ENCODE results near the gene TIMM8B.
"Not testable (repeated sequence)": the region's sequence is repeated elsewhere in the genome, so short reads cannot be mapped to it uniquely, and the experiment has no call there.

The TIMM8B gene

DNA sequence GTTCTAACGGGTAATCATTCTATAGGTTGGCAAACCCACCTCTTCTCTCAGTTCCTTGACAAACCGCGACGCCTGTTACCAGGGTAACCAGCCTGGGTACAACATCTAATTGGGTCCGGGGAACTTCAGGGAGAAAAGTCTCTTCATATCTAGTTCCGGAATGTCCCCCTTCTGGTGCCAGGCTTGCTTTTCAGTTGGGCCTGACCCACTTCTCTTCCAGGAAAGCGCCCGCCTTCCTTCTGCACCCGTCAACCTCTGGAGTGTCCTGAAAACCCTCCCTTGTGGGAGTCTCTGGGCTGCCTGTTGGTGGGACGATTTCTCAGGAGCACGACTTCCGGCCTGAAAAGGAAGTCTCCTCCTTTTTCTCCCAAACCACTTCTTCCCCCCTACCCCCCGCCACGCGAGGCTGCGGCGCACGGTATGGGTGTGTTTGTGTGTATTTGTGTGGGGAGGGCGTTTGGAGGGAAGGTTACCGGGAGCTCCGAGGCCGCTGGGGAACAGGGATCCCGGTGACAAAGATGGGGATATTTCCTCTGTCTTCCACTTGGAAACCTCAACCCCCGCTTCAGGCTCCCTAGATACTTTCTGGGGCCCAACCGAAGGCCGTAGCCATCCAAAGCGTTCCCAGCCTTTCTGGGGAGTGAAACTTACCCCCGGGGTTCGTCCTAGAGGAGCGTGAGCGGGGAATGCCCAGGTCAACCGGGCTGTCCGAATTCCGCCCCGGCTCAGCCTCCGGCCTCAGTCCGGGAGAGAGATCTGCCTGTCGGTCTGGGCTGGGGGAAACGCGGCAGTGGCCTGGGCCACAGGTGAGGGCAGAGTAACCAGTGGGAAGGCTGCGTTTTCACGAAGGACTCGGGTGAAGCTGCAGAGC lies 12.4 kb downstream of the TIMM8B start, which contains the start of the genes NKAPD1 and PIH1D2:
TSS of gene NKAPD1 (plus strand) at position 359 of the 871 bp plus-strand sequence. CDS start 1,276 bp downstream, outside the sequence.
TSS of gene PIH1D2 (minus strand) at position 77 of the 871 bp plus-strand sequence. CDS start 843 bp downstream, outside the sequence.
- DNase-seq (ENCODE audit: low read depth): peak; percentile 80

- DNase-seq (ENCODE audit: low read depth): no peak
Observed at GRCh38 chr11:112062923-112063322, 23.6 kb downstream of the TIMM8B start.

- no peak for DNase-seq (ENCODE audit: low read depth)
Observed at GRCh38 chr11:112058103-112058502, 28.5 kb downstream of the TIMM8B start.

- no peak for DNase-seq (ENCODE audit: low read depth)
Observed at GRCh38 chr11:112057170-112057569, 29.4 kb downstream of the TIMM8B start.

- DNase-seq (ENCODE audit: low read depth): no peak
Observed at GRCh38 chr11:112051768-112052167, 34.8 kb downstream of the TIMM8B start.

- DNase-seq (ENCODE audit: low read depth): no peak
Observed at GRCh38 chr11:112050721-112051120, 35.8 kb downstream of the TIMM8B start.

GRCh38 chr11:112049777-112050176 lies 36.8 kb downstream of the TIMM8B start:
- no peak for DNase-seq (ENCODE audit: low read depth)

DNA sequence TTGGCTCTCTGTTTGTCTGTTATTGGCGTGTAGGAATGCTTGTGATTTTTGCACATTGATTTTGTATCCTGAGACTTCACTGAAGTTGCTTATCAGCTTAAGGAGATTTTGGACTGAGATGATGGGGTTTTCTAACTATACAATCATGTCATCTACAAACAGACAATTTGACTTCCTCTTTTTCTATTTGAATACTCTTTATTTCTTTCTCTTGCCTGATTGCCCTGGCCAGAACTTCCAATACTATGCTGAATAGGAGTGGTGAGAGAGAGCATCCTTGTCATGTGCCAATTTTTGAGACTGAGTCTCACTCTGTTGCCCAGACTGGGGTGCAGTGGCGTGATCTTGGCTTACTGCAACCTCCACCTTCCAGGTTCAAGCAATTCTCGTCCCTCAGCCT lies 38.3 kb downstream of the TIMM8B start:
- not testable (repeated sequence) for DNase-seq (ENCODE audit: low read depth)

DNA sequence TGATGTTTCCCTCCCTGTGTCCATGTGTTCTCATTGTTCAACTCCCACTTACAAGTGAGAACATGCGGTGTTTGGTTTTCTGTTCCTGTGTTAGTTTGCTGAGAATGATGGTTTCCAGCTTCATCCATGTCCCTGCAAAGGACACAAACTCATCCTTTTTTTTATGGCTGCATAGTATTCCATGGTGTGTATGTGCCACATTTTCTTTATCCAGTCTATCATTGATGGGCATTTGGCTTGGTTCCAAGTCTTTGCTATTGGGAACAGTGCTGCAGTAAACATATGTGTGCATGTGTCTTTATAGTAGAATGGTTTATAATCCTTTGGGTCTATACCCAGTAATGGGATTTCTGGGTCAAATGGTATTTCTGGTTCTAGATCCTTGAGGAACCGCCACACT lies 39.9 kb downstream of the TIMM8B start:
- not testable (repeated sequence) for DNase-seq (ENCODE audit: low read depth)

GRCh38 chr11:112044961-112045360 lies 41.6 kb downstream of the TIMM8B start:
- DNase-seq (ENCODE audit: low read depth): no peak

- DNase-seq (ENCODE audit: low read depth): no peak
Observed at GRCh38 chr11:112042961-112043304, 43.6 kb downstream of the TIMM8B start.

DNA sequence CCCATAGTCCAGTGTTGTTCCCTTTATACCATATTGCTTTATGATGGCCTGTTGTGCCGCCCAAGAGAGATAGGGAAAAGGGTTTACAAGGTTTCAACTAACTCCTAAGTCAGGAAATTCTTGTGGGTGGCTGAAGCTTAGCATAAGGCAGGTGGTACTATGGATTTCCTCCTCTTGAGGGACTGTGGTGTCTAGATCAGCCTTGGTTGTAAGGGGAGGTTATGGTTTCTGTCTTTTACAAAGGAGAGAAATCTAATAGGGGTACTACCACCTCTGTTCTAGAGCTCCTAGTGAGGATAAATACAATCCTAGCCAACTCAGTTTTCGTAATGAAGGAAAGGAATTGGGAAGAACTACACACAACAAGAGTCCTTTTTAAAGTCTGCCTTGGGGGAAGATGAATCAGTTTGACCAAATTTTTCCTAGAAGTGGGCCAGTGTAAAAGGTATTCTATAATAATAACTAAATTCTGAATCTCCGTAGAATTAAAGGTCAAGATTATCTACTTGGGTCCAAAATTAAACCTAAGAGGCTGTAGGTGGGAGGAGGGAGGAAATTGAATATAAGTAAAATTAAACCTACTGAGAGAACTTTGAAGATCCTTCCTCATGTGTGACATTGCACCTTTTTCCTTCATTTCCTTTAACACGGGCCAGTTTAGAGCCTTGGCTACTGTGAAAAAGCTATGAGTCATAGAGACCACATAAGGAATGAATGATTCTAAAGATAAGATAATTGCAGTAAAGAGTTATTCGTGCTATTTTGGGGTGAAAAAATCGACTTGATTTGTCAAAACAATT lies 44.2 kb downstream of the TIMM8B start:
- no peak for DNase-seq (ENCODE audit: low read depth)

GRCh38 chr11:112037527-112037926 lies 49.0 kb downstream of the TIMM8B start:
- DNase-seq (ENCODE audit: low read depth): no peak

Measured in stromal cell of bone marrow (primary cell).